Measurements from ENCODE around the gene LY6G6C.

Gene LY6G6C

GRCh38 chr6:31669676-31670075 lies 51.9 kb downstream of the LY6G6C start, which contains the start of gene LY6G5B:
Gene LY6G5B (plus strand): TSS chr6:31669976. CDS start chr6:31670951, 975 bp downstream.
- no peak within 1 kb of the TSS for H3K27ac ChIP-seq
- no peaks in the 10 kb centered on the region for H3K27me3 ChIP-seq (replicated peaks)
- in situ Hi-C loops (cut with HindIII; ENCODE audit: low pct_ligation_motif_present, low sequenced_read_pairs): no loop called here
- peaks cover 72% of the 10 kb centered on the region for H3K36me3 ChIP-seq (replicated peaks)
- TF ChIP-seq CTCF (IDR thresholded peaks at IDR 0.05; ENCODE audit: low read depth, low read length, missing control alignments): no peak
- H3K4me3 ChIP-seq (ENCODE audit: low read depth, low read length): no peak within 1 kb of the TSS
- no peak for DNase-seq
